Measurements from ENCODE around the gene GRIP1. TPM values are rescaled to one million over a fixed set of nuclear protein-coding genes. Genes with fewer than 3 reads are reported as not detected.

The GRIP1 gene
- total RNA-seq, 1 donor = under 0.01 TPM

DNA sequence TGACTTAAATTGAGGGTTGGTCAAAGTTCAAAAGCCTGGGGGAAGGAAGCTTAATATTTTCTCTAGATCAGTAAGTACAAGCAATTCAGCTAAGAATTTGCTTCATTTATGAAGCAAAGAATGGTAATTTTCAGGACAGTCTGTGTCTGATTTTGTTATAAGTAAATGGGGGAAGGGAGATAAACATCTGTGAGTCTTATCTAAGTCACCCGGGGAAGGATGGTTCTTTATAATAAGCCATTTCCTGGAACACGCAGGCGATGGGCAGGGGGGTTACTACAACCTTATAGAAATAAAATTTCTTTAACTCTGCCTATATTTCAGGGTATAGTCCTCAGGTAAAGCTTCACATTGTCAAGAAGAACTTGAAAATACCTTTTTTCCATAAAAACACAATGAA, 333.7 kb downstream of the GRIP1 start:
- H3K4me1 ChIP-seq (ENCODE audit: insufficient read depth, low read length) = no peaks in the 10 kb centered on the region
- DNase-seq (ENCODE audit: insufficient read length, low spot score, missing footprints) = no peak

GRCh38 chr12:66341126-66341525, 337.8 kb downstream of the GRIP1 start:
- no peak overlapping the region for H3K27ac ChIP-seq (ENCODE audit: low read depth, low read length)
- H3K4me3 ChIP-seq (ENCODE audit: insufficient read depth, low read length) = no peak overlapping the region
- no peaks in the 10 kb centered on the region for H4K20me1 ChIP-seq (ENCODE audit: insufficient read depth, low read length)
- no peak for DNase-seq (ENCODE audit: insufficient read length, low spot score, missing footprints)
- H3K27me3 ChIP-seq (ENCODE audit: insufficient read depth, low read length) = no peaks in the 10 kb centered on the region
- no peaks in the 10 kb centered on the region for H3K4me1 ChIP-seq (ENCODE audit: insufficient read depth, low read length)
- H2AFZ ChIP-seq (ENCODE audit: low read length) = no peak overlapping the region
- H3K4me2 ChIP-seq (ENCODE audit: insufficient read depth, low read length) = no peak overlapping the region
- no peaks in the 10 kb centered on the region for H3K9me3 ChIP-seq (ENCODE audit: low read depth, low read length)
- TF ChIP-seq, protein P1, sequence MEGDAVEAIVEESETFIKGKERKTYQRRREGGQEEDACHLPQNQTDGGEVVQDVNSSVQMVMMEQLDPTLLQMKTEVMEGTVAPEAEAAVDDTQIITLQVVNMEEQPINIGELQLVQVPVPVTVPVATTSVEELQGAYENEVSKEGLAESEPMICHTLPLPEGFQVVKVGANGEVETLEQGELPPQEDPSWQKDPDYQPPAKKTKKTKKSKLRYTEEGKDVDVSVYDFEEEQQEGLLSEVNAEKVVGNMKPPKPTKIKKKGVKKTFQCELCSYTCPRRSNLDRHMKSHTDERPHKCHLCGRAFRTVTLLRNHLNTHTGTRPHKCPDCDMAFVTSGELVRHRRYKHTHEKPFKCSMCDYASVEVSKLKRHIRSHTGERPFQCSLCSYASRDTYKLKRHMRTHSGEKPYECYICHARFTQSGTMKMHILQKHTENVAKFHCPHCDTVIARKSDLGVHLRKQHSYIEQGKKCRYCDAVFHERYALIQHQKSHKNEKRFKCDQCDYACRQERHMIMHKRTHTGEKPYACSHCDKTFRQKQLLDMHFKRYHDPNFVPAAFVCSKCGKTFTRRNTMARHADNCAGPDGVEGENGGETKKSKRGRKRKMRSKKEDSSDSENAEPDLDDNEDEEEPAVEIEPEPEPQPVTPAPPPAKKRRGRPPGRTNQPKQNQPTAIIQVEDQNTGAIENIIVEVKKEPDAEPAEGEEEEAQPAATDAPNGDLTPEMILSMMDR (IDR thresholded peaks at IDR 0.05; ENCODE audit: extremely low read depth, low read depth, low read length) = no peak
- no peaks in the 10 kb centered on the region for H3K36me3 ChIP-seq (ENCODE audit: insufficient read depth, low read length)
- H3K79me2 ChIP-seq (ENCODE audit: insufficient read depth, low read length) = no peaks in the 10 kb centered on the region

More for the DNA sequence above, 333.7 kb downstream of the GRIP1 start:
- Histone ChIP-seq H3K4me3 (ENCODE audit: insufficient read depth, low read length) (no peak overlapping the region), H3K9me3 (ENCODE audit: low read depth, low read length) (no peaks in the 10 kb centered on the region), H3K4me2 (ENCODE audit: insufficient read depth, low read length) (no peak overlapping the region), H3K27ac (ENCODE audit: low read depth, low read length) (no peak overlapping the region), H3K79me2 (ENCODE audit: insufficient read depth, low read length) (no peaks in the 10 kb centered on the region), H3K27me3 (ENCODE audit: insufficient read depth, low read length) (no peaks in the 10 kb centered on the region), H4K20me1 (ENCODE audit: insufficient read depth, low read length) (no peaks in the 10 kb centered on the region), H3K36me3 (ENCODE audit: insufficient read depth, low read length) (no peaks in the 10 kb centered on the region), H2AFZ (ENCODE audit: low read length) (no peak overlapping the region)
- TF ChIP-seq, protein P1 (IDR thresholded peaks at IDR 0.05; ENCODE audit: extremely low read depth, low read depth, low read length) = no peak

- Histone ChIP-seq H3K36me3 (ENCODE audit: insufficient read depth, low read length) (no peaks in the 10 kb centered on the region), H2AFZ (ENCODE audit: low read length) (no peak overlapping the region), H3K4me1 (ENCODE audit: insufficient read depth, low read length) (peaks cover 2% of the 10 kb centered on the region), H3K27me3 (ENCODE audit: insufficient read depth, low read length) (no peaks in the 10 kb centered on the region), H3K4me2 (ENCODE audit: insufficient read depth, low read length) (no peak overlapping the region), H3K9me3 (ENCODE audit: low read depth, low read length) (no peaks in the 10 kb centered on the region), H4K20me1 (ENCODE audit: insufficient read depth, low read length) (no peaks in the 10 kb centered on the region), H3K4me3 (ENCODE audit: insufficient read depth, low read length) (no peak overlapping the region), H3K79me2 (ENCODE audit: insufficient read depth, low read length) (no peaks in the 10 kb centered on the region), H3K27ac (ENCODE audit: low read depth, low read length) (no peak overlapping the region)
- TF ChIP-seq, protein P1 (IDR thresholded peaks at IDR 0.05; ENCODE audit: extremely low read depth, low read depth, low read length) = no peak
- DNase-seq (ENCODE audit: insufficient read length, low spot score, missing footprints) = no peak
These were observed 338.7 kb downstream of the GRIP1 start for GRCh38 chr12:66340131-66340530.

DNA sequence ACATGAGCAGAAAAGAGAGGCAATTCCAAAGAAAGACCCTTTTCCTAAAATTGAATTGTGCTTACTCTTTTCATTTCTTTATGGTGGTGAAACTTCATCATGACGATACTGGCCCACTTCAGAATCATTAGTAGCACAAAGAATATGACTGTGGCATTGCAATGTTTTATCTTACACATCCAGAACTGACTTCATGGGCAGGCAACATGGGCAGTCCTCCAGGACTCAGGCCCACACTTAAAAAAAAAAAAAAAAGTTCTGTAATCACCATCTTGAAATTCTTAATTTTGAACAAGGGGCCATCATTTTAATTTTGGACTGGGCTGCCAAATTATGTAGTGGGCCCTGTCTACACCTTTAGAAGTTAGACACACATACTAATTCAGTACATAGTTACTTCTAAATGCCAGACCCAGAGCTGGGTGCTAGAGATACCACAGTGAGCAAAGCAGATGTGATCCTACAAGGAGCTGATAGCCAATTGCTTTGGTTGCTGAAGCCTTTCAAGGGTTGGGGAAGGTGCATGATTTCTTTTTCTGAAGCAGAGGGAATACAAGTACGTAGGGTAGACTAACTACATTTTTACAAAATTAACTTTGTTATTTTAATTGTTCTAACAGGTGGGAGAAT, 341.4 kb downstream of the GRIP1 start:
- Histone ChIP-seq H3K27me3 (ENCODE audit: insufficient read depth, low read length) (no peaks in the 10 kb centered on the region), H3K4me2 (ENCODE audit: insufficient read depth, low read length) (no peak overlapping the region), H4K20me1 (ENCODE audit: insufficient read depth, low read length) (no peaks in the 10 kb centered on the region), H3K79me2 (ENCODE audit: insufficient read depth, low read length) (no peaks in the 10 kb centered on the region), H3K27ac (ENCODE audit: low read depth, low read length) (no peak overlapping the region), H2AFZ (ENCODE audit: low read length) (no peak overlapping the region), H3K4me1 (ENCODE audit: insufficient read depth, low read length) (peaks cover 2% of the 10 kb centered on the region), H3K36me3 (ENCODE audit: insufficient read depth, low read length) (no peaks in the 10 kb centered on the region), H3K9me3 (ENCODE audit: low read depth, low read length) (no peaks in the 10 kb centered on the region), H3K4me3 (ENCODE audit: insufficient read depth, low read length) (no peak overlapping the region)
- TF ChIP-seq, protein P1 (IDR thresholded peaks at IDR 0.05; ENCODE audit: extremely low read depth, low read depth, low read length) = no peak
- no peak for DNase-seq (ENCODE audit: insufficient read length, low spot score, missing footprints)
